Measurements from ENCODE around the gene HEXA.

DNA sequence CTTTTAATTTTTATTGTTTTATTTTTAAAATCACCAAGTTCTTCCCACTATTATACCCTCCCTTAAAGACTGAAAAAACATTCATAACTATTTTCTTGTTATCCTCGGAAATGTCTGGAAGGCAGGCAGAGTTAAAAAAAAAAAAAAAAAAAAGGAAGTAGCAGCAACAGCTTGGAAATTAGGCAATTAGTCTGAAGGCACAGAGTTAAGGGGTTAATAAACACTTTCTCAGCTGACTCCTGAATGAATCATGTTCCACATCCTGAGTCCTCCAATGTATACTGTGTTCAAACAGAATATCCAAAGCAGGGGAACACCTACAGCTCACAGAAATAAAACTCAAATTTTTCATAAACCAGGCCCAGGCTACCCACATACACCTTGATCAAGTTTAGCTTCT, 5.8 kb downstream of the HEXA start:
- TF ChIP-seq FIP1L1 (IDR thresholded peaks at IDR 0.05; ENCODE audit: low read depth, low read length, poor library complexity, severe bottlenecking) (no peak), ZKSCAN1 (IDR thresholded peaks at IDR 0.05; ENCODE audit: low read depth, low read length) (no peak), RAD51 (IDR thresholded peaks at IDR 0.05; ENCODE audit: borderline replicate concordance, low read depth) (no peak), SOX6 (IDR thresholded peaks at IDR 0.05) (no peak), POLR2AphosphoS5 (IDR thresholded peaks at IDR 0.05; ENCODE audit: control insufficient read depth, insufficient read depth, low read depth, low read length) (no peak), RNF2 (IDR thresholded peaks at IDR 0.05) (no peak), EP300 (IDR thresholded peaks at IDR 0.05; ENCODE audit: low read length) (no peak), ZNF217 (CRISPR knock-in tag; IDR thresholded peaks at IDR 0.05) (no peak), MIER1 (IDR thresholded peaks at IDR 0.05; ENCODE audit: low read depth) (no peak), SRSF1 (IDR thresholded peaks at IDR 0.05; ENCODE audit: low read depth, low read length) (no peak), ELK1 (CRISPR knock-in tag; IDR thresholded peaks at IDR 0.05) (no peak)
